NT2/D1 (cell line): ENCODE measurements around the gene SLC6A9.

Source experiments
- YY1 ChIP-seq: IDR thresholded peaks from 2 replicates; pipeline ENCODE4 v1.6.1; 2011; ENCODE audit not compliant: insufficient read length, insufficient read depth
- ZNF274 ChIP-seq: IDR thresholded peaks from 2 replicates; pipeline ENCODE4 v1.6.1; 2011; ENCODE audit warnings: mild to moderate bottlenecking, low read depth, low read length

DNA sequence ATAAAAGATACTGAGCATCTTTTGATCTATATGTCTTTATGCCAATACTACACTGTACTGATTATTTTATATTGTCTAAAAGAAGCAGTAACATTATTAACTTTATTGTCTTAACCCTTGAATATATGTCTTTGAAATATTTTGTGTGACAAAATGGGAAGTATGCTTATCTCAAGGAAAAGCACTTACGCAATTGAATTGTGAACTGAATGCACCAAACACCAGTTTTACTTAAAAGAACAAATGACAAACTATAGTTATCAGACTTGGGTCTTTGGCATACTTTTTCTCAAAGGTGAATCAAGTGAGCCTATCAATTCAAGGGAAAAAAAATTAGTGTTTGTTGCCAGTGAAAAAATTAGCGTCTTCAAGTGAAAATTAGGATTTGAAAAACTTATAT lies 9.2 kb upstream of the SLC6A9 start:
- TF ChIP-seq YY1 (no peak), ZNF274 (no peak)
